Breast epithelium (tissue), 4 donors: ENCODE results near the gene NID2. TPM values are rescaled to one million over a fixed set of nuclear protein-coding genes. Genes with fewer than 3 reads are reported as not detected.

ENCODE experiments used
- DNase-seq, 2 donors: peaks; one replicate each; pipeline ENCODE4 v3.0.0-alpha.2; 2019; ENCODE audit warnings: low spot score in 2 of 2
- H3K27ac ChIP-seq, 2 donors: fragments of 200-600 bp; sonication (generic) in 1 of 2; one replicate each; pipeline ENCODE4 v1.5.1; 2016 to 2019; ENCODE audit warnings: mild to moderate bottlenecking in 1 of 2
- H3K27me3 ChIP-seq, 2 donors: fragments of 200-600 bp; sonication (generic) in 1 of 2; one replicate each; pipeline versions ENCODE4 v1.5.1 to v1.6.0; 2017 to 2019; ENCODE audit warnings: control low read depth in 1 of 2, mild to moderate bottlenecking in 1 of 2
- H3K36me3 ChIP-seq: fragments of 200-600 bp; one replicate; pipeline ENCODE4 v1.5.1; 2019
- H3K4me1 ChIP-seq, 2 donors: fragments of 200-600 bp; sonication (generic); one replicate each; pipeline ENCODE4 v1.5.1; 2016 to 2019; ENCODE audit warnings: control low read depth in 1 of 2
- H3K4me3 ChIP-seq, 3 donors: fragments of 200-600 bp; sonication (generic); 1 replicate in 2 of 3; 2 replicates in 1 of 3; pipeline ENCODE4 v1.5.1; 2016 to 2019; ENCODE audit warnings: mild to moderate bottlenecking in 3 of 3, moderate library complexity in 2 of 3
- H3K9me3 ChIP-seq, 2 donors: fragments of 200-600 bp; sonication (generic) in 1 of 2; one replicate each; pipeline ENCODE4 v1.5.1; 2016 to 2019; ENCODE audit warnings: control low read depth in 1 of 2
- POLR2A ChIP-seq: fragments of 450-650 bp; IDR thresholded peaks from one replicate; pipeline ENCODE4 v1.6.1; 2016; ENCODE audit warnings: antibody characterized with exemption, mild to moderate bottlenecking, moderate library complexity
- POLR2AphosphoS5 ChIP-seq, 3 donors: sonication (generic); formaldehyde crosslinking; IDR thresholded peaks; one replicate each; pipeline ENCODE4 v1.6.1; 2017; ENCODE audit warnings: antibody characterized with exemption in 3 of 3
- intact Hi-C: fragments of 100-400 bp; cut with DNase I; formaldehyde crosslinking; loops from one replicate; pipeline ENCODE4 v1.15.1; 2023; ENCODE audit warnings: low total_unique reads
- total RNA-seq, 3 donors: library from RNA; depleted of rRNA; stranded (reverse); fragments of >200 nt; gene quantifications; one replicate each; pipeline ENCODE4 v1.1.0, GENCODE V29; 2016
- TF ChIP-seq, protein P1 (sequence below), 3 donors: fragments of 450-650 bp; IDR thresholded peaks; one replicate each; pipeline ENCODE4 v1.5.1; 2016 to 2017; ENCODE audit warnings: antibody characterized with exemption in 3 of 3, mild to moderate bottlenecking in 3 of 3, moderate library complexity in 3 of 3

Gene NID2
- total RNA-seq, 3 donors from 2014 or later = 10.9 to 30.8 (median 14.2) TPM

DNA sequence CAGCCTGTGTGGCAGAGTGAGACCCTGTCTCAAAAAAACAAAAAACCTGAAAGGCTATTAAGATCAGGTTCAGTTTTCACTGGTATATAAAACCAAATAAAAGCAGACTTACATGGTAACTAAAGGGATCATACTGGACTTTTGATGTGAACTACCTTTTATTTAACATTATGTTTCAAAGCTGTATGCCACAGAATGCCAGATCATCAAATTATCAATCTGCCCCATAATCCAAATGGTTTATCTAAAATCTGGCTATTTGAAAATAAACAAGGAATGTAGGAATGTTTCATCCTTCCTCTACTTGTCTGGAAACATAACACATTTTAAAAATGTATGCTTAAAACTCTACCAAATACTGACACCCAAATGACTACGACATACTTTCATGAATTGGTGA, 14.2 kb downstream of the NID2 start:
- intact Hi-C loops = loop anchor here (2.0 kb wide), 1 partner anchor 74 kb away; no protein-coding TSS in a partner anchor
- TF ChIP-seq POLR2AphosphoS5 (IDR thresholded peaks at IDR 0.05) (no peak), POLR2A (no peak)
- TF ChIP-seq, protein P1, sequence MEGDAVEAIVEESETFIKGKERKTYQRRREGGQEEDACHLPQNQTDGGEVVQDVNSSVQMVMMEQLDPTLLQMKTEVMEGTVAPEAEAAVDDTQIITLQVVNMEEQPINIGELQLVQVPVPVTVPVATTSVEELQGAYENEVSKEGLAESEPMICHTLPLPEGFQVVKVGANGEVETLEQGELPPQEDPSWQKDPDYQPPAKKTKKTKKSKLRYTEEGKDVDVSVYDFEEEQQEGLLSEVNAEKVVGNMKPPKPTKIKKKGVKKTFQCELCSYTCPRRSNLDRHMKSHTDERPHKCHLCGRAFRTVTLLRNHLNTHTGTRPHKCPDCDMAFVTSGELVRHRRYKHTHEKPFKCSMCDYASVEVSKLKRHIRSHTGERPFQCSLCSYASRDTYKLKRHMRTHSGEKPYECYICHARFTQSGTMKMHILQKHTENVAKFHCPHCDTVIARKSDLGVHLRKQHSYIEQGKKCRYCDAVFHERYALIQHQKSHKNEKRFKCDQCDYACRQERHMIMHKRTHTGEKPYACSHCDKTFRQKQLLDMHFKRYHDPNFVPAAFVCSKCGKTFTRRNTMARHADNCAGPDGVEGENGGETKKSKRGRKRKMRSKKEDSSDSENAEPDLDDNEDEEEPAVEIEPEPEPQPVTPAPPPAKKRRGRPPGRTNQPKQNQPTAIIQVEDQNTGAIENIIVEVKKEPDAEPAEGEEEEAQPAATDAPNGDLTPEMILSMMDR (IDR thresholded peaks at IDR 0.05) = no peak
- Histone ChIP-seq H3K9me3 (no peaks in the 10 kb centered on the region), H3K4me3 (no peak overlapping the region), H3K4me1 (peaks cover 0 to 6% of the 10 kb centered on the region in 2 donors), H3K36me3 (no peaks in the 10 kb centered on the region), H3K27me3 (no peaks in the 10 kb centered on the region), H3K27ac (peak overlapping the region in 1 of 2 donors; percentile 83)
- no peak for DNase-seq

DNA sequence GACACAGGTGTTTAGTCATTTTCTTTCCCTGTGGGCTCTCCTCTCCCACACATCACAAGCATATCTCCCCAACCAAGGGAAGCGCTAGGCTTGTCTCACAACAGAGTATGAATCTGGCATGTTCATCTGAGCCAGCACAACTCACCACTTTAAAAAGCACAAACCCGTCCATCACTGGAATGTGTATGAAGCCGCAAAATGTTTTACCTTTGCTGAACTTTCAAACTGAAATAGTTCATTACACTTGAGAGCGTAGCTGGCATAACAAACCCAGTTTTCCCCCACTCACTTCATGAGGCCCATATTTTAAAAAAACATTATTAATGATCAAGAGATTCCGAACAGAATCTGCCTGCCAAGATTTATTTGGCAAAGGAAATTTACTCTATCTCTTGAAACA, 15.8 kb downstream of the NID2 start:
- peaks cover 0 to 6% of the 10 kb centered on the region in 2 donors for H3K4me1 ChIP-seq
- intact Hi-C loops = no loop called here
- no peaks in the 10 kb centered on the region for H3K36me3 ChIP-seq
- DNase-seq = no peak
- peak overlapping the region; percentile 43 to 83 for H3K27ac ChIP-seq
- no peaks in the 10 kb centered on the region for H3K9me3 ChIP-seq
- no peak overlapping the region for H3K4me3 ChIP-seq
- TF ChIP-seq POLR2A (no peak), POLR2AphosphoS5 (IDR thresholded peaks at IDR 0.05) (no peak)
- TF ChIP-seq, protein P1 (IDR thresholded peaks at IDR 0.05) = no peak
- no peaks in the 10 kb centered on the region for H3K27me3 ChIP-seq

DNA sequence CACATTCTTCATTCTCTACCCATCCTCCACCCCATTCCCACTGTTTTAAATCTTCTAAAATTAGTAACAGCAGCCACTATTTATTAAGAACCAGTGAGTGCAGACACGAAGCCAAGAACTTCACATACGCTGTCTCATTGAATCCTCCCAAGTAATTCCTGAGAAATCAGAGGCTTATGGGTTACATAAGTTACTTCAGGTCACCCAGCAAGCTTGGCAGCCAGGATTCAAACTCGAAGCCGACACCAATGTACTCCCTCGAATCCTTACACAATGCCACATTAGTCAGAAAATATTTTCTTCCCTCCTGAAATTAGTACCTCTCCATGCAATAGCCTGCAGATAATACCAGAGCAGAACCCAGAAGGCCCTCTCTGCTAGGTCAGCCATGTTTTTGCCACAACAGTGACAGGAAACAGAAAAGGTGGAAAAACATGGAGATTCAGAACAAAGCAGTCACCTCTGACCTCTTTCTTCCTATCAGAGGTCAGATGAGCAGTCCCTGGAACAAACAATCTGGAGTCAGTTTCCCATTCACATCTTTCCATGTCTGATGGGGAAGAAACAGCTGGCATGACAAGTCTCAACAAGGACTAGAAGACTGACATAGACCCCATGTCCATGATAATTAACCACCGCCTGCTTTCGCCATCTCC, 16.4 kb downstream of the NID2 start:
- Histone ChIP-seq H3K36me3 (no peaks in the 10 kb centered on the region), H3K4me3 (no peak overlapping the region), H3K27me3 (no peaks in the 10 kb centered on the region), H3K9me3 (no peaks in the 10 kb centered on the region), H3K4me1 (peaks cover 0 to 6% of the 10 kb centered on the region in 2 donors), H3K27ac (peak overlapping the region; percentile 43 to 83)
- TF ChIP-seq, protein P1 (IDR thresholded peaks at IDR 0.05) = no peak
- no peak for TF ChIP-seq POLR2AphosphoS5 (IDR thresholded peaks at IDR 0.05)
- intact Hi-C loops = no loop called here
- DNase-seq = no peak

DNA sequence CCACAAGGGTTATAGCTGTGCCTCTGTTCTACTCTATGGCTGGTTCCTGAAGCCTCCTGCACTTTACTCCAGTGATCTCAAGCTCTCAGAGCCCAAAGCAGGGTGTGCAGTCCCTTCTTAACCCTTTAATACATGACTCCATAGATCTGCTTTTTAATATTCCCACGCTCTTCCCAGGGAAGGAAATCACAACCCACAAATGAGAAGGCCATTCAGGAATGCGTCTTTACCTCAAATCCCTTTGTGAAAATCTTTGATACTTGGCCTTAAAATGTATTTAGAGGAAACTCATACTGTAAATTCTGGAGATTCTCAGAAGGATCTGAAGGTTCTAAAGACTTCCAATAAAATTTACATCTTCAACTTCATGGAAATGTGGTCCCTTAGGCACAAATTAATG, 17.0 kb downstream of the NID2 start:
- no peak for DNase-seq
- Histone ChIP-seq H3K27me3 (no peaks in the 10 kb centered on the region), H3K4me1 (peaks cover 0 to 6% of the 10 kb centered on the region in 2 donors), H3K36me3 (no peaks in the 10 kb centered on the region), H3K9me3 (no peaks in the 10 kb centered on the region), H3K4me3 (no peak overlapping the region), H3K27ac (peak overlapping the region; percentile 34 to 36)
- no peak for TF ChIP-seq POLR2A
- TF ChIP-seq POLR2AphosphoS5 (IDR thresholded peaks at IDR 0.05) = no peak
- TF ChIP-seq, protein P1 (IDR thresholded peaks at IDR 0.05) = no peak
- intact Hi-C loops = no loop called here

DNA sequence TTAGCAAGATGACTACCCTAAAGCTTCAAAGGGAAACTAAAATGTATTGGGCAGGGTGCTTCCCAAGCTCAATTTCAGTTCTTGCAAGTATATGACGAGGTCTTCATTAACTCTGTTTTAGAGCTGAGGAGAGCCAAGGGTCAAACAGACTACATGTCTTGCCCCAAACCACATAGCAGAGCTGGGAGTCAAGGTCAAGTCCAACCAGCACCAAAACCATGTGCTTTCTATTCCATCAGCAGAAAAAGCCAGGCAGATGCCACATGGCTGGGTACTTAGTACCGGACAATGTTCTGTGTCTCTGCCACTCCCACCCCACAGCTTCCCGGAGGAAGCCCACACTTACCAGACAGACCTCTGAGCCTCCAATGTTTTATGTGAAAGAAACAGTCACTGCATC, 17.6 kb downstream of the NID2 start:
- H3K27ac ChIP-seq = peak overlapping the region; percentile 10 to 34
- H3K4me3 ChIP-seq = no peak overlapping the region
- no peaks in the 10 kb centered on the region for H3K36me3 ChIP-seq
- H3K4me1 ChIP-seq = peaks cover 0 to 6% of the 10 kb centered on the region in 2 donors
- no peaks in the 10 kb centered on the region for H3K9me3 ChIP-seq
- DNase-seq = no peak
- intact Hi-C loops = no loop called here
- no peak for TF ChIP-seq POLR2A
- TF ChIP-seq, protein P1 (IDR thresholded peaks at IDR 0.05) = no peak
- TF ChIP-seq POLR2AphosphoS5 (IDR thresholded peaks at IDR 0.05) = no peak
- H3K27me3 ChIP-seq = no peaks in the 10 kb centered on the region
